Lower leg skin (tissue), 3 donors: ENCODE measurements around the gene SMIM12.

Source experiments
- CTCF ChIP-seq, 3 donors: fragments of 450-650 bp; IDR thresholded peaks; one replicate each; pipeline ENCODE4 v1.5.1; 2016; ENCODE audit warnings: antibody characterized with exemption in 3 of 3, mild to moderate bottlenecking in 3 of 3, moderate library complexity in 2 of 3
- POLR2A ChIP-seq, 2 donors: fragments of 450-650 bp; IDR thresholded peaks; one replicate each; pipeline ENCODE4 v1.6.1; 2016 to 2017; ENCODE audit warnings: antibody characterized with exemption in 2 of 2, mild to moderate bottlenecking in 1 of 2, moderate library complexity in 1 of 2

- TF ChIP-seq POLR2A (IDR thresholded peaks at IDR 0.05) (no peak), CTCF (IDR thresholded peaks at IDR 0.05) (no peak)
Measured at GRCh38 chr1:34872133-34872503, 12.6 kb upstream of the SMIM12 start.
